Naive thymus-derived CD8-positive, alpha-beta T cell (primary cell): ENCODE measurements around the gene ZNF879. TPM values are rescaled to one million over a fixed set of nuclear protein-coding genes. Genes with fewer than 3 reads are reported as not detected.

ENCODE experiments used
- ATAC-seq, 2 donors: fragments of 150-1000 bp; cut with Tn5 transposase in 1 of 2; sonication (Bioruptor Pico), chemical (Tn5 transposase) in 1 of 2; 1 replicate in 1 of 2; 2 replicates in 1 of 2; pipeline ENCODE4 v1.10.0; 2021; ENCODE audit warnings: mild to moderate bottlenecking in 2 of 2, moderate library complexity in 2 of 2
- POLR2A ChIA-PET: fragments of 350-600 bp; sonication (Branson Sonifier 250); formaldehyde crosslinking; loops from one replicate; lab custom pipeline; 2021; ENCODE audit warnings: antibody characterized with exemption; lab: Charles Lee
- DNase-seq, 10 donors: peaks; one replicate each; pipeline versions ENCODE4 v3.0.0 to v3.0.0-alpha.2; 2020 to 2022
- H3K27ac Mint-ChIP-seq, 10 donors: one replicate each; pipeline ENCODE4 v1.8.0; 2020 to 2022; ENCODE audit warnings: mild to moderate bottlenecking in 10 of 10, mixed read lengths in 10 of 10, moderate library complexity in 4 of 10, inconsistent platforms in 1 of 10
- H3K27me3 Mint-ChIP-seq, 5 donors: one replicate each; pipeline ENCODE4 v1.8.0; 2021 to 2022; ENCODE audit warnings: mixed read lengths in 5 of 5
- H3K36me3 Mint-ChIP-seq, 3 donors: one replicate each; pipeline ENCODE4 v1.8.0; 2020 to 2022; ENCODE audit warnings: mixed read lengths in 3 of 3, mild to moderate bottlenecking in 2 of 3, inconsistent platforms in 1 of 3
- H3K4me1 Mint-ChIP-seq, 4 donors: one replicate each; pipeline ENCODE4 v1.8.0; 2021 to 2022; ENCODE audit warnings: mixed read lengths in 4 of 4
- H3K4me3 Mint-ChIP-seq, 10 donors: one replicate each; pipeline ENCODE4 v1.8.0; 2020 to 2022; ENCODE audit warnings: mild to moderate bottlenecking in 10 of 10, mixed read lengths in 10 of 10, moderate library complexity in 6 of 10, inconsistent platforms in 1 of 10
- H3K9me3 Mint-ChIP-seq, 9 donors: one replicate each; pipeline ENCODE4 v1.8.0; 2020 to 2022; ENCODE audit warnings: mixed read lengths in 9 of 9, mild to moderate bottlenecking in 3 of 9, inconsistent platforms in 1 of 9, moderate library complexity in 1 of 9
- polyA plus RNA-seq, 3 donors: library from polyadenylated mRNA; unstranded; fragments of 300-500 nt; fragmentation: Illumina TruSeq; gene quantifications; one replicate each; pipeline ENCODE4 v1.2.3, GENCODE V29; 2021
- total RNA-seq, 8 experiments: library from RNA in 2 of 8; stranded (reverse) in 2 of 8; gene quantifications; one replicate each; pipeline ENCODE4 v1.2.3 and lab custom pipeline; 2021 to 2026

The ZNF879 gene
- total RNA-seq = 10 to 100 TPM; 20.3 to 23.5 TPM
- polyA plus RNA-seq = 1 to 10 TPM; 2.5 to 4.1 (median 3.3) TPM
- 5.4 to 29.9 (median 18.5) reads per million in 6 experiments for total RNA-seq (lab: John Stamatoyannopoulos, UW)

DNA sequence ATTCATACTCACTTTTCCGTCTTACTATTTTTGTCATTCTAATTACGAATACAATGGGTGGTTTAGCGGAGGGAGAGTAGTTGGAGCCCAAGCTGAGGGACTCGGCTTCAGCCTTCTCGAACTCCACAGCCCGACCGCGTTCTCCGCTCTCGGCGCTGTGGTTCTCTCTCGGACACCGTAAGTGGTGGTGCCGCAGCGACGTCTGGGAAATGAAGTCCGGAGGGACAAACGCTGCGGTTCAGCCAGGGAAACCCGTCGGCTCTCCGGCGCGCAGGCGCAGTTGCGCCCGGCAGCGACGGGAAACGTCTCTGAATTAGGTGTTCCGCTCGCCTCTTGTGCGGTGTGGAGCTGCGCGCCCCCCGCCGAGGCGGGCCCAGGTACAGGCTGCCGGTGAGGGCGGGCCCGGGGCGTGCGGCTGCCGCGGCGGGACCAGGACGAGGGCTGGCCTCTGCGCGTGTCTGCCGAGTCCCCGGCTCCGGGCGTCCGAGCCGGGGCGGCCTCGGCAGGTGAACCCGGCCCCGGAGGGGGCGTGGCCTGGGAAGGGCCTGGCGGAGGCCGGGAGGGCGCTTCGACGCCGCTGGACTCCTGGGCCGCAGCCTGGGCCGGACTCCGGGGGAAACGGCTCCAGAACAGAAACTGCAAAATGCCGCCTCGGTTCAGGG is at the start of gene ZNF879:
ZNF879 (plus strand) TSS at position 277 of the 662 bp plus-strand sequence. CDS start 1,201 bp downstream, outside the sequence.
- peaks cover 3 to 17% (median 13%) of the 10 kb centered on the region in 4 donors for H3K4me1 Mint-ChIP-seq
- H3K4me3 Mint-ChIP-seq = peak within 1 kb of the TSS; percentile 87 to 99 (median 98)
- peak; percentile 94 to 95 for ATAC-seq
- DNase-seq = peak; percentile 86 to 97 (median 94)
- peaks cover 28 to 36% (median 34%) of the 10 kb centered on the region in 3 donors for H3K36me3 Mint-ChIP-seq
- H3K9me3 Mint-ChIP-seq = peaks cover 3 to 45% (median 16%) of the 10 kb centered on the region in 9 donors
- POLR2A ChIA-PET = interaction anchor here (0.9 to 2.3 kb wide), 3 partner anchors 10 to 293 kb away, joined by 5 to 19 read pairs (median 7); partner anchors contain the start of genes ZNF354A and ZNF354C
- peaks cover 0 to 3% (median 0%) of the 10 kb centered on the region in 5 donors for H3K27me3 Mint-ChIP-seq
- H3K27ac Mint-ChIP-seq = peak within 1 kb of the TSS; percentile 87 to 96 (median 91)

DNA sequence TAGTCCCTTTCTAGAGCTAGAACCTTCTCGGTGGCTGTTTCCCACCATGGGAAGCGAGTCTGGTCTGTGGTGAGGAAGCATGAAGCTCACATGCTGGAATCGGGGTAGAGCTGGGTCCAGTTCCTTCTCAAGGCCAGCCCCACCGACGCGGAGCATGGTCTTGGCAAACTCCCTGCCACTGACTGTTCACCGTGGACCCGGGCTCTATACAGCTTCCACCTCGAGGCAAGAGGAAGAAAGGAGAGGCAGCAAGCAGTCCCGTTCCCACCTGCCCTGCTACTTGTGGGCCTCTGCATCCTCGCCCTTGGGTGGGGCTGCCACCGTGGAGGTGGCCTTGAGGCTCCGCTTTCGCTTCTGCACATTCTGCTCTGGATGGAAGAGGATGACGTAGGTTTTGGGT is 42.2 kb upstream of the ZNF879 start:
- Mint-ChIP-seq H3K4me3 (no peak overlapping the region), H3K4me1 (no peaks in the 10 kb centered on the region), H3K9me3 (peaks cover 0 to 75% (median 63%) of the 10 kb centered on the region in 9 donors), H3K36me3 (peaks cover 0 to 35% (median 10%) of the 10 kb centered on the region in 3 donors), H3K27me3 (peaks cover 0 to 10% (median under 1%) of the 10 kb centered on the region in 5 donors), H3K27ac (peak overlapping the region in 1 of 10 donors; percentile 27)
- DNase-seq (no peak), ATAC-seq (no peak)
- POLR2A ChIA-PET = no interaction called here

DNA sequence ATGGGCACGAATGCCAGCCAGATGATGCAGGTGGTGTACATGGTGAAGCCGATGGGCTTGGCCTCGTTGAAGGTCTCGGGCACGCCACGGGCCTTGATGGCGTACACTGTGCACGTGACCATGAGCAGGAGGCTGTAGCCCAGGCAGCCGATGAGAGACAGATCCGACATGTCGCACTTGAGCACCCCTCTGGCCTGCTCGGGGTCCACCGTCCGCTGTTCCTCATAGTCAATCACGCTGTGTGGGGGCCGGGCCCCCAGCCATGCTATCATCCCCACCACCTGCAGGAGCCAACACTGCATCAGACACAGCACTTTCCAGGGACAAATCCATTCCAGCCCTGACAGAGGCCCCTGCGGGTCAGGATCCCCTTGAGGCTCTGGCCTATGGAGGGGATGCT is 40.7 kb upstream of the ZNF879 start:
- H3K4me3 Mint-ChIP-seq = no peak overlapping the region
- H3K36me3 Mint-ChIP-seq = peaks cover 0 to 30% (median 7%) of the 10 kb centered on the region in 3 donors
- peaks cover 0 to 4% (median 0%) of the 10 kb centered on the region in 5 donors for H3K27me3 Mint-ChIP-seq
- H3K9me3 Mint-ChIP-seq = peaks cover 0 to 66% (median 56%) of the 10 kb centered on the region in 9 donors
- H3K4me1 Mint-ChIP-seq = no peaks in the 10 kb centered on the region
- no peak overlapping the region for H3K27ac Mint-ChIP-seq
- DNase-seq = no peak
- POLR2A ChIA-PET = no interaction called here
- ATAC-seq = no peak

DNA sequence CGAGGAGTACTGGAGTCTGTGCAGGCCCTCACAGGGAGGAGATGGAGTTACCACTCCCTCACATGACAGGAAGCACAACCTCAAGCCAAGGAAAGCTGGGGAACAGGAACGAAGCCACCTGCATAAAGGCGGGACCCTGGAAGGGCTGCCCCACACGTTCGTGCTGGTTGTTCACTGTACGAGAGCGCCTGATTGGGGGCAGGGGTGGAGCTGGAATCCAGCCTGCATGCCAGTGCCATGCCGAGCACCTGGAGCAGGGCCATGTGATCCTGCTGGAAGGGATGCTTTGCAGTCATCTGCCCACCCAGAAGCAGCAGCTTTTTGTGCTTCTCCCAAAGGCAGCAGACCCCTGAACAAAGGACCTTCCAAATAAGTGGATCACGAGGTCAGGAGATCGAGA is 39.9 kb upstream of the ZNF879 start:
- Mint-ChIP-seq H3K27ac (no peak overlapping the region), H3K9me3 (peaks cover 0 to 64% (median 52%) of the 10 kb centered on the region in 9 donors), H3K27me3 (peaks cover 0 to 4% (median 0%) of the 10 kb centered on the region in 5 donors), H3K4me1 (no peaks in the 10 kb centered on the region), H3K4me3 (no peak overlapping the region), H3K36me3 (peaks cover 0 to 26% (median 7%) of the 10 kb centered on the region in 3 donors)
- DNase-seq = no peak
- POLR2A ChIA-PET = no interaction called here
- ATAC-seq = no peak

DNA sequence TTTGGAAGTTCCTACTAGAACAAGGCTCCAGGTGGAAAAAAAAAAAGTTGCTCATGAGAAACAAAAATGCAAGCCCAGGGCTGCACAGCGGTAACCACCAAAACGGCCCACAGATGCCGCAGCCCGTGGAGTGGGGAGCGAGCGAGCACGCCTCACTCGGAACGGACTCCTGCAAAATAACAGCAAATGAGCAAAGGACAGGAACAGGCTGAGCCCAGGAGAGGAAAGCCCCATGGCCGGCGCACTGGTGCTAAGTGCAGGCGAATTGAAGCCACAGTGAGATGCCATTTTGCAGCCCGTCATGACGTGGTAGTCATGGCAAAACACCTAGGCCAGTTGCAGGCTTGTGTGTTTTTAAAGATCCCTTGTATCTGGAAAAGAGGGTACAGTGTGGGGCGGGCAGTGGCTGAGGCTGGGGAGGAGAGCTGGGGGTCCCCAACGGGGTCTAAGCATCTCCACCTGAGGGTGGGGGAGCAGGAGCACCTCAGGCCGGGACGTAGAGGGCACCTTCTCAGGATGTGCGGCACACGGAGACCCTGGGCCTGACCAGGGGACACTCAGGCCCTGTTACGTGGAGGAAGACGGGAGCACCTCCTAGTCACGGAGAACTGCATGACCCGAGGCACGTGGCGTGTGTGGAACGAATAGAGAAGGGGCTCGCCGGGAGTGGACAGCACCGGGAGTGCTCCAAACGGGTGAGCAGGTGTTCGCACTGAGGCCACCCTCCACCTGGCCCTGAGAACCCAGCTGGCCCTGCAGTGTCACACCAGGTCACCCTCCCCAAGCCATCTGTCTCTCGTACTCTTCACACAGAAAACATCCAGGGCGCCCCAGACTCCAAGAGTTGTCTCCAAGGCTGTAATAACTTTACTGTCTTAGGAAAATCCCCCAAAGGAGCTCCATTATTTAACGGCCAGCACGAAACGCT is 39.2 kb upstream of the ZNF879 start:
- H3K4me1 Mint-ChIP-seq = no peaks in the 10 kb centered on the region
- POLR2A ChIA-PET = no interaction called here
- peaks cover 0 to 19% (median 4%) of the 10 kb centered on the region in 3 donors for H3K36me3 Mint-ChIP-seq
- peaks cover 0 to 2% (median 0%) of the 10 kb centered on the region in 5 donors for H3K27me3 Mint-ChIP-seq
- ATAC-seq = no peak
- H3K27ac Mint-ChIP-seq = no peak overlapping the region
- H3K4me3 Mint-ChIP-seq = no peak overlapping the region
- peaks cover 0 to 61% (median 48%) of the 10 kb centered on the region in 9 donors for H3K9me3 Mint-ChIP-seq
- DNase-seq = no peak

DNA sequence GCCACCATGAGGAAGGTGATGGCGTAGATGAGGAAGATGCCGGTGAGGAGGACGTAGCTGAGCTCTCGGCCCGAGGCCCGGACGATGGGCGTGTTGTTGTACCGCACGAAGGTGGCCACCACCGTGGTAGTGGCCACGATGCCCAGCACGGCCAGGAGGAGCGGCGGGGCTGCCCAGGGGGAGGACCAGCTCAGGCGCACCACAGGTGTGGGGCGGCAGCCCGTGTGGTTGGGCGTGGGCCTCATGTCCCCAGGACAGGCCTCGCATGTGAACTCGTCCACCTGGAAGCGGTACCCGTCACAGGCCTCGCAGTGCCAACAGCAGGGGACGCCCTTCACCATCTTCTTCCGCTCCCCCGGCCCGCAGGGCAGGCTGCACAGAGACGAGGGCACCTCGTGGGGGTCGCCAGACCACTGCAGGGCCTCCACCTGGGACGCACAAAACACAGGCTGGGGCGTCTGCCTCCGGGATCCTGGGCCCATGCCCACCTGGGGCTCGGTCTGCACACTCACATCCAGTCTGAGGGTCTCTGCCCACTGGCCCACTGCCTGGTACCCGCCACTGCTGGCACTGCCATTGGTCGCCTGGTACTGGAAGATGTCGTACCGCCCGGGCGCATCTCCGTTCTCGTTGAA is 37.2 kb upstream of the ZNF879 start:
- peaks cover 0 to 8% (median 0%) of the 10 kb centered on the region in 3 donors for H3K36me3 Mint-ChIP-seq
- ATAC-seq (no peak), DNase-seq (no peak)
- no peak overlapping the region for H3K4me3 Mint-ChIP-seq
- POLR2A ChIA-PET = no interaction called here
- H3K9me3 Mint-ChIP-seq = peaks cover 0 to 57% (median 32%) of the 10 kb centered on the region in 9 donors
- H3K27me3 Mint-ChIP-seq = peaks cover 0 to 2% (median 0%) of the 10 kb centered on the region in 5 donors
- H3K4me1 Mint-ChIP-seq = no peaks in the 10 kb centered on the region
- no peak overlapping the region for H3K27ac Mint-ChIP-seq

DNA sequence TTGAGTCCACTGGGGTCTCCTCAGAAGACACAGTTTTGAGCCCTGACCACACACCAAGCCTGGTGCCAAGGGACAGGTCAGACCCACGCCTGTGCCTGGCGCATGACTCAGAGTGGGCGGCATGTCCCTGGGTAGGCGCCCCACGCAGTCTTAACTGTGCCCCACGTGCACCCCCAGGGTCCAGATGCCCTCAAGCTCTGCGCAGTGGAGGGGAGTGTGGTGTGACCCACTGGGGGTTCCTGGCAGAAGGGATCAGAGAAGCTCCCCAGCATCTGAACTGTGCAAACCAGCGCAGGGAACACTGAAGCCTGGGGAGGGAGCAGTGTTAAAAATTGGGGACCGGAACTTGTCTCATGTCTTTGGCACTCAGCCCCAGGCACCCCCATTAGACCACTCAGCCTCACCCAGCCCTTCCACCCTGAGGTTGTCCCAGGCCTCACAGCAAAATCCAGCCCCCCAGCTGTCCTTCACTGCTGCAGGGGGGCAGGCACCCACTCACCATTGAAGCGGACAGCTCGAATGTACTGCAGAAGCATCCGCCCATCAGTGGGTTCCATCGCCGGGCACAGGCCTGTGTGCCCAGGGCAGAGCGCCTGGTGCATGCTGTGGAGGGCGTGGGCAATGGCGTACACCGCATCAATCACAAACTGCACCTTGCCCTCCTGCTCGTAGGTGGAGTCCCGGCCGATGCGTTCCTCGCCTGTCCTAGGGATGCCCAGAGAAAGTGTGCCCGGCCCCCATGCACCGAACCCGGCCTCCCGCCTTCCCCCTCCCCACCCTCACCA is 35.0 kb upstream of the ZNF879 start:
- Mint-ChIP-seq H3K9me3 (peaks cover 0 to 38% (median 16%) of the 10 kb centered on the region in 9 donors), H3K4me1 (peaks cover 0 to 8% (median 2%) of the 10 kb centered on the region in 4 donors), H3K27me3 (peaks cover 9 to 22% (median 20%) of the 10 kb centered on the region in 5 donors), H3K36me3 (peaks cover 0 to 5% (median 0%) of the 10 kb centered on the region in 3 donors), H3K27ac (no peak overlapping the region), H3K4me3 (no peak overlapping the region)
- no peak for DNase-seq
- POLR2A ChIA-PET = no interaction called here
- no peak for ATAC-seq

DNA sequence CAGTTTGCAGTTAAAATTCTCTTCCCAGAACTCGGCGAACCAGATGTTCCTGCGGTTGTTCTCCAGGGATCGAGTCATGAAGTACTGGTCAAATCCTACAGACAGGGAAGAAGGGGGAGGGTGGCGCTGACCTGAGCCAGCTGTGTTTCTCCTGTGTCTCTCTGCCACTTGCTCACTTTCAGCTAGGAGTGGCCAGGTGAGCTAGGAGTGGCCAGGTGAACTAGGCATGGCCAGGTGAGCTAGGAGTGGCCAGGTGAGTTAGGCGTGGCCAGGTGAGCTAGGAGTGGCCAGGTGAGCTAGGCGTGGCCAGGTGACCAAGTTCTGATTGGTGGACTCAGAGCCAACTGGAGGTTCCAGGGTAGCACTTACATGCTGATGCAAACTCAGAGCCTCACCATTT is 34.3 kb upstream of the ZNF879 start:
- peaks cover 10 to 27% (median 24%) of the 10 kb centered on the region in 5 donors for H3K27me3 Mint-ChIP-seq
- H3K36me3 Mint-ChIP-seq = peaks cover 0 to 5% (median 0%) of the 10 kb centered on the region in 3 donors
- peaks cover 0 to 35% (median 16%) of the 10 kb centered on the region in 9 donors for H3K9me3 Mint-ChIP-seq
- no peak overlapping the region for H3K27ac Mint-ChIP-seq
- POLR2A ChIA-PET = no interaction called here
- no peak for ATAC-seq
- H3K4me3 Mint-ChIP-seq = no peak overlapping the region
- DNase-seq = no peak
- H3K4me1 Mint-ChIP-seq = peaks cover 0 to 12% (median 2%) of the 10 kb centered on the region in 4 donors

DNA sequence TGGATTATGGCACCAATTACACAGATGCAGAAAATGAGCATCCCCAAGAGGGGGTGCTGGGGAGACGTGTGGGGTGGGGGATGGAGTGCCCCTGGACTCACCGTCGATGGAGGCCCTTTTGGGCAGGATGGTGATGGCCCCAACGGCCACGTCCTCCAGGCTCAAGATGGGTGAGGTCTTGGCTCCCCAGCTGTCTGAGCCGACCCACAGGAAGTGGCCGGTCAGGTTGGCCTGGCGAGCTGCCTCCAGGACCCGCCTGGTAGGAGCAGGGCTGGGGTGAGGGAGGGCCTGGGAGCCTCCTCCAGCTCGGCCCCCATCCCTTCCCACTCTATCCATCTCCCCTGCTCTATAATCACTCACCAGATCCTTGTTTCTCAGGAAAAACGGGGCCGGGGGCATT is 33.1 kb upstream of the ZNF879 start:
- Mint-ChIP-seq H3K27ac (no peak overlapping the region), H3K27me3 (peaks cover 12 to 32% (median 29%) of the 10 kb centered on the region in 5 donors), H3K4me1 (peaks cover 2 to 12% (median 4%) of the 10 kb centered on the region in 4 donors), H3K4me3 (no peak overlapping the region), H3K9me3 (peaks cover 0 to 30% (median 16%) of the 10 kb centered on the region in 9 donors), H3K36me3 (peaks cover 0 to 5% (median 0%) of the 10 kb centered on the region in 3 donors)
- ATAC-seq (no peak), DNase-seq (no peak)
- POLR2A ChIA-PET = no interaction called here

DNA sequence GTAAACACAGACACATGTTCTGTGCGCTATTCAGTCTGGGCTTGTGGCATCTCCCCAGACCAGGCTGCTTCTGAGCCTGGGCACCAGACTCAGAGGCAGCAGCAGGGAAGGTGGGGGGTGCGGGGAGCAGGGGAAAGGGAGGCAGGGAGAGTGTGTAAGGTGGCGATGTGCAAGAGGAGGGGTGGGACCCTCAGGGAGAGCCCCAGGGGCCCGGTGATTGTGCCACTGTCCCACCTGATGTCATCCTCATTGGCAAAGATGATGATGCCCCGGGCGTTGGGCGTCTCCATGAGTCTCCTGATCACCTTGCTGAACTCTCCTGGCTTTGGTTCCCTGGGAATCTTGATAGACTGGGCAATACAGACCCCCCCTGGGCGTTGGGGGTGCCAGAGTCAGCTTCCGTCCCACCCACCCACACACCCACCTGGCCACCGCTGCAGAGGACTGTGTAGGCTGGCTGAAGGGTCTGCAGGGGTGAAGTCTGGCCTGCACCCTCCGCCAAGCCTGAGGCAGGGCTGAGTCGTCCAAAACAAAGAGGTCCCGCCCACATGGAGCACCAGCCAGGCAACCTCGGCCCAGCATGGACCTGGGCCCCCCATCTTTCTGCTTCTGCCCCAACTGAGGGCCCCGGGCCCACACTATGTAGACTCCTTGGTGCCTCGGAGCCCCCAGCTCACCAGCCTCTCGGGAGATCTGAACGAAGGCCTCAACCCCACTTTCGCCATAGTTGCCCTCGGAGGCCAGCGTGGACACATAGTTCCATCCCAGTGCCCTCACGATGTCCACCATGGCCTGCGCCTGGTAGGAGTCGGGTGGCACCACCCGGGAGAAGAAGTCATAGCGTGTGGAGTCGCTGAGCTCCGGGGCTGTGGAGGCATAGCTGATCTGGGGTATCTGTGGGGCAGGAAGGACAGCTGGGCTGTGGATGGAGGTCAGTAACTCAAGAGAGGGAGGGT is 32.1 kb upstream of the ZNF879 start:
- ATAC-seq = no peak
- no peak overlapping the region for H3K4me3 Mint-ChIP-seq
- H3K9me3 Mint-ChIP-seq = peaks cover 0 to 29% (median 16%) of the 10 kb centered on the region in 9 donors
- H3K4me1 Mint-ChIP-seq = peaks cover 3 to 12% (median 5%) of the 10 kb centered on the region in 4 donors
- DNase-seq = no peak
- POLR2A ChIA-PET = no interaction called here
- H3K36me3 Mint-ChIP-seq = peaks cover 0 to 5% (median 0%) of the 10 kb centered on the region in 3 donors
- no peak overlapping the region for H3K27ac Mint-ChIP-seq
- peaks cover 16 to 42% (median 34%) of the 10 kb centered on the region in 5 donors for H3K27me3 Mint-ChIP-seq
